Epithelial cell of esophagus (primary cell): Measurements from ENCODE around the gene ADAM12.

Source experiments
- DNase-seq: peaks from one replicate; pipeline ENCODE4 v3.0.0; 2010; ENCODE audit warnings: low read depth
- H3K4me3 ChIP-seq: 2 replicates; pipeline ENCODE4 v1.5.1; 2011; ENCODE audit warnings: mild to moderate bottlenecking, low read length, control low read depth
- CTCF ChIP-seq: IDR thresholded peaks from 2 replicates; pipeline ENCODE4 v1.5.1; 2011; ENCODE audit warnings: low read depth, mild to moderate bottlenecking, low read length, control low read depth, inconsistent platforms; ENCODE audit not compliant: insufficient read depth; ENCODE audit errors: missing control alignments

Gene ADAM12

GRCh38 chr10:126074291-126074690 is 314.0 kb downstream of the ADAM12 start:
- H3K4me3 ChIP-seq, result no peak overlapping the region
- DNase-seq, result no peak
- no peak for TF ChIP-seq CTCF

- peak; percentile 78 for DNase-seq
- no peak for TF ChIP-seq CTCF
- H3K4me3 ChIP-seq, result no peak overlapping the region
Observed at GRCh38 chr10:126073606-126074005, 314.7 kb downstream of the ADAM12 start.

GRCh38 chr10:126072622-126073021 is 315.7 kb downstream of the ADAM12 start:
- no peak overlapping the region for H3K4me3 ChIP-seq
- TF ChIP-seq CTCF, result no peak
- DNase-seq, result no peak

- H3K4me3 ChIP-seq, result no peak overlapping the region
- TF ChIP-seq CTCF, result no peak
- DNase-seq, result no peak
Observed at GRCh38 chr10:126070476-126071215, 317.6 kb downstream of the ADAM12 start.

- no peak for DNase-seq
- TF ChIP-seq CTCF, result no peak
- H3K4me3 ChIP-seq, result no peak overlapping the region
Observed at GRCh38 chr10:126068322-126068721, 320.0 kb downstream of the ADAM12 start.

GRCh38 chr10:126066456-126066855 is 321.8 kb downstream of the ADAM12 start:
- DNase-seq, result peak; percentile 24
- H3K4me3 ChIP-seq, result no peak overlapping the region
- no peak for TF ChIP-seq CTCF
